Sciatic nerve (tissue), 2 donors: ENCODE data around the gene CROT. TPM values are rescaled to one million over a fixed set of nuclear protein-coding genes. Genes with fewer than 3 reads are reported as not detected.
A peak's percentile ranks its signal among the peaks of the same experiment; 100 is the strongest.
"Not testable (repeated sequence)": the region's sequence is repeated elsewhere in the genome, so short reads cannot be mapped to it uniquely, and the experiment has no call there.

ENCODE experiments used
- ATAC-seq: fragments of 200-7000 bp; cut with Tn5 transposase; one replicate; pipeline ENCODE4 v1.9.1; 2020; ENCODE audit warnings: mild to moderate bottlenecking, moderate library complexity
- DNase-seq: peaks from one replicate; pipeline ENCODE4 v3.0.0-alpha.2; 2020; ENCODE audit warnings: low spot score
- intact Hi-C: fragments of 100-400 bp; cut with DNase I; formaldehyde crosslinking; loops from one replicate; pipeline ENCODE4 v1.14.2; 2022
- total RNA-seq: library from RNA; stranded (reverse); fragmentation: NEBNext Ultra II Directional; extraction: Animal tissue kit (Norgen Biotek cat#: 25700); gene quantifications from one replicate; pipeline ENCODE4 v1.2.1, GENCODE V29; 2021
- donor health status: DM: no; HTN: no; CAD: no.
- donor health status: DM: no; HTN: no; CAD: no.

Gene CROT, protein sequence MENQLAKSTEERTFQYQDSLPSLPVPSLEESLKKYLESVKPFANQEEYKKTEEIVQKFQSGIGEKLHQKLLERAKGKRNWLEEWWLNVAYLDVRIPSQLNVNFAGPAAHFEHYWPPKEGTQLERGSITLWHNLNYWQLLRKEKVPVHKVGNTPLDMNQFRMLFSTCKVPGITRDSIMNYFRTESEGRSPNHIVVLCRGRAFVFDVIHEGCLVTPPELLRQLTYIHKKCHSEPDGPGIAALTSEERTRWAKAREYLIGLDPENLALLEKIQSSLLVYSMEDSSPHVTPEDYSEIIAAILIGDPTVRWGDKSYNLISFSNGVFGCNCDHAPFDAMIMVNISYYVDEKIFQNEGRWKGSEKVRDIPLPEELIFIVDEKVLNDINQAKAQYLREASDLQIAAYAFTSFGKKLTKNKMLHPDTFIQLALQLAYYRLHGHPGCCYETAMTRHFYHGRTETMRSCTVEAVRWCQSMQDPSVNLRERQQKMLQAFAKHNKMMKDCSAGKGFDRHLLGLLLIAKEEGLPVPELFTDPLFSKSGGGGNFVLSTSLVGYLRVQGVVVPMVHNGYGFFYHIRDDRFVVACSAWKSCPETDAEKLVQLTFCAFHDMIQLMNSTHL
- 13.1 TPM for total RNA-seq

DNA sequence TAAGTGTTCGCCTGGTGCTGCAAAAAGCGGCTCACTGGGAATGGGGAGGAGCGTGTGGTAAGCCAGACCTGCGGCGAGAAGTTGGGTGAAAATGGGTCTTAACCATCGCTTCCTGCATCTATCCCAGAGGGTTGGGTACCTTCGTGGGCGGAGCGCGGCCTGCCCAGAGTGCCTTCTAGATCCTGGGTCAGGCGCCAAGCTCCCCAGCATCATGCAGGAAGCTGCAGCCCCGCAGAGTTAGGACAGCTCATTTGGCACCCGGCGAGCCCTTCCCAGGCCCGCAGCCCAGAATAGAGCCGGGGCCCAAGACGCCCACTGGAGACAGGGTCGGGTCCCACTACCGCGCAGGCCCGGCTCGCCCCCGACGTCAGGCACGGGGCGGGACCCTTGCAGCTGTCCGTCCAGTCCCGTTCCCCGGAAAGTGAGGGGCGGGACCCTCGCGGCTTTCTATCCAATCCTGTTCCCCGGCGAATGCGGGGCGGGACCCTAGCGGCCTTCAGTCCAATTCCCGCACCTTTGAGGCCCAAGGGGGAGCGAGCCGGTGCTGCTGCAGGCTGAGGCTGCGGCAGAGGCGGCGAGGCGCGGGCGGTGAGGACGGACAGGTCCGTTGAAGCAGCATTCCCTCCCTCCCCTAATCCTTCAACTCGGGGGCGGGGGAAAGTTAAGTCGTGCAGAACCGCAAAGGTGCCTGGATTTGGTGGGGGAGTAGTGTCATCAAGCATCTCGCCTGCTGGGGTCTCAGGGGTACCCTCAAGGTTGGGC is at the start of gene CROT:
TSS of gene CROT (plus strand) at position 499 of the 762 bp plus-strand sequence. CDS start 3,405 bp downstream, outside the sequence.
- intact Hi-C loops = no loop called here
- ATAC-seq (peak; percentile 100), DNase-seq (peak; percentile 97)

DNA sequence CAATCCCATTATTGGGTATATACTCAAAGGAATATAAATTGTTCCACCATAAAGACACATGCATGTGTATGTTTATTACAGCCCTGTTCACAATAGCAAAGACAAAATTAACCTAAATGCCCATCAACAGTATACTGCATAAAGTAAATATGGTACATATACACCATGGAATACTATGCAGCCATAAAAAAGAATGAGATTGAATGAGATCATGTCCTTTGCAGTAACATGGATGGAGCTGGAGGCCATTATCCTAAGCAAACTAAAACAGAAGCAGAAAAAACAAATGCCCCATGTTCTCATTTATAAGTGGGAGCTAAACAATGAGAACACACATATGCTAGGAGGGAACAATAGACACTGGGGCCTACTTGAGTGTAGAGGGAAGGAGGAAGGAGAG is 44.7 kb upstream of the CROT start:
- intact Hi-C loops = no loop called here
- ATAC-seq (no peak), DNase-seq (no peak)

DNA sequence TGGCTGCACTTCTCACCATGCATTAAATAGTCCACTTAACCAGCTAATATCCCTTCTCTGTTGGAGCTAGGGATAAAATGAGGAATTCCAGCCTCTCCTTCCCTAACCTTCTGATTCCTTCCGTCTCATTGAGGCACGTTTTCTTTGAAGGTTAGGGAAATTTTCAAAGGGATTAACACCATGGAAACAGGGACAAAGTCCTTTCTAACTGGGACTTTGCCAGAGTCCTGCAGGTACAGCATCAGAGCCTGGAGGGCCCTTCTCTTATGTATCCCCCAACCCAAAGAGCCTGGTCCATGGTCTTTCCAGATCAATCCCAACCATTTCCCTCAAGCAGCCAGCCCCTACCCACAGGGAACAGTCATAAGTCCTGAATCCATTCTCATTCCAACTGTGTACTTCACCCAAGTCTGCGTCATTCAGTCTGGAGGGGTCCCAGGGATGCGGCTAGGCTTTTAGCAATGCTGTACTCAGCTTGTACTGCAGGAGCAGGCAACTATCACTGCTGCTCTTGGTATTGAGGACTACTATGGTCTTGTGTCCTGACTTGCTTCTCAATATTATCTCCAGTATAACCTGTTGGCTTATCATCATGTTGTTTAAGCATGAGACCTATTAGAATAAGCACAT is 34.6 kb upstream of the CROT start:
- ATAC-seq (no peak), DNase-seq (no peak)
- intact Hi-C loops = loop anchor here (5.0 kb wide), 1 partner anchor 106 kb away; no protein-coding TSS in a partner anchor

DNA sequence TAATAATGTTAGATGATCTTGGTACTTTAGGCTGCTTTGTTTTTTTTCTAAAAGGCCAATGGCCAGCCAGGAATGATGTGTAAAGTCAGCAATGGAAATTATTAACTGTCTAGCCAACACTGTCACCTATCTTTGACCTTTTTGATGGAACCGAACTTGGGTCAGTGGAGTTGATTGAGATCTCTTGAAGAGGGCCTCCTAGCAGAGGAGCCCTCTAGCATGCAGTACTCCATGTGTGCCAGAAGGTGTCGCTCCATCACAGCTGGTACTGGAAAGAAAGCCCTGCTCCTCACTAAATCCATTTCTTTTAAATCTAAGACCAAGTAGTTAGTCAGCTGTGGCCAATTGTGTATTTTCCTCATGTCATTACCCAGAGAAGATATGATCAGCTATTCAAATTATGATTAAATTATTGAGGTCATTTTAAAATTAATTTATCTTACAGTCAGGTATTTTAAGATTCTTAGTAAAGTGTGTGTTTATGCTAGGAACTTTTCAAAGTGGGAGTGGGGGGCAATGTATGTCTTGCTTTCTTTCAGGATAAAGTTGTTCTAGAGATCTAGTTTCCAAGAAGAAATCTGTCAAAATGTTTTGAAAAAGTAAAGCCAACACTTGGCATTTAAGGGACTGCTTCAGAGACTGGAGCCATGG is 33.1 kb upstream of the CROT start:
- intact Hi-C loops = loop anchor here (5.0 kb wide), 1 partner anchor 105 kb away; no protein-coding TSS in a partner anchor
- ATAC-seq (peak; percentile 78), DNase-seq (peak; percentile 72)

DNA sequence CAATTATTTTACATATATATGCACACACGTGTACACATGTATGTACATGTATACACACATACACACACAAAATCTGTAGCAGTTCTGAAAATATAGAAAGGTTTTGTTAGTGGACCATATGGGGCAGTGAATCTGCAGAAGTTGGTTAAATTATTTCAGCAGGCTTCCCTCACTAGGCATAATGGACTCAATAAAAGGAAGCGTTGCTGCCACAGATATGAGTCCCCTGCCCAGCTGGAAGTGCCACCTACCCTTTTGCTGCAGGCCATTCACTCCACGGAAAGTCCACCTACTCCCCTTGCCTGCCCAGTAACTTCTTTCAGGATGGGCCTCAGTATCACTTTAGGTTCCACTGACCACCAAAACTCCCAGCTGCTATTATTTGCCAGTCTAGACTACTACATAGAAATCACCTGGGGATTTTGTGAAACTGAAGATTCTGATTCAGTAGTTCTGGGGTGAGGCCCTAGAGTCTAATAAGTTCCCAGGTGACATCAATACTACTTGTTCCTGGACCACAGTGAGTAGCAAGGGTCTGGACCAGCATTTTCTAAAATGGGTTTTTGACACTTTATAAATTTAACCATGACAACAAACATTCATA is 29.3 kb upstream of the CROT start:
- ATAC-seq (no peak), DNase-seq (no peak)
- intact Hi-C loops = no loop called here

DNA sequence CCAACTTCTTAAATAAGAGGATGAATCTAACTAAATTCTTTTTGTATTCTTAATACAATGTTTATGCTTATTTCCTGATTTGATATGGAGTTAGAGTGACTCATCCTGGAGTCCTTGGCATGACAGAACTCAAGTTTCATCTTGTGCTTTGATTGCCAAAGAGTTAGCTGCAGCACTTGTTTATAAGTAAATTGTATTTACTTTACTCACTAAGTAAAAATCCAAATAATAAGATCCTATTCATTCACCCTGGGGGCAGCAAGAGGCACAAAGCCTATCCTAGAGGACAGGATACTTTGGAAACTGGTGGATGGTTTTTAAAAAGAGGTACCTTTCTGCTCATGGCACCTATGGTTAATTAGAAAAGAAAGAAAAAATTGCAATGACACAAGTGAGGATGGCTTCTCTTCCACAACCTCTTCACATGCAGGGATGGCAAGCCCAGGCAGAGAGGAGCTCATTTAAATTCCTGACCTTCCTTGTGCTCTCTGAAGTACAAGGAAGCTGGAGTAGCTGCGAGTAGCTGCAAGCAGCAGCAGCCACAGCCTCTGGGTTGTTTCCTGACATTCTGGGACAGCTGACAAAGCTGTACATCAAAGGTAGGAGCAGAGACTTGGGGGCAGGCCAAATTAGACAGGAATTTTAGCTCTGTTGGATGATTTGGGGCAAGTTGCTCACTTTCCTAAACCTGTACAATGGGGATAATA is 28.5 kb upstream of the CROT start:
- intact Hi-C loops = no loop called here
- DNase-seq = no peak
- ATAC-seq = no peak

DNA sequence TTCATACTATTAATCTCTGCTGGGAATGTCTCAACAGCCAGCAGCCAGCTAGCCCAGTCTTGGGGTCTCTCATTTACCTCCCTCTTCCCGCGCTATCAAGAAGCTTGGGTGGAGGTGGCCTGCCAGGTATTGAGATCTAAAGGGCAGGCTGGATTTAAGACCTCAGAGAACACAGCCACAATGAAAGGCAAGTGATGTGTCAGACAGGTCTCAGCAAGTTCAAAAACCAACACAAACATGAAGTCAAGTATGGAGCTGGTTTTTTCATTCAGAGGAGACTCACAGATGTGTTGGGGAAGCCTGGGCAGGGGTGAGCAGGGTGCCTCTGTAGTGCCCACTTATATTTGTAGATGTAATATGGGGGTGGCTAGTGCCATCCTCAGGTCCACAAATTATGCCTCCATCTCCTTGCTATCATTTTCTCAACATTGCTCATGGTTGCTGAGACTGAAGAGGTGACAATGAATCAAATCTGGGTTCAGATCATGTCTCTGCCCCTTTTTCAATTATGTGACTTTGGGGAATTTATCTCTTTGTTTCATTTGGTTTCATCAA is 27.7 kb upstream of the CROT start:
- intact Hi-C loops = no loop called here
- ATAC-seq = no peak
- DNase-seq = no peak

DNA sequence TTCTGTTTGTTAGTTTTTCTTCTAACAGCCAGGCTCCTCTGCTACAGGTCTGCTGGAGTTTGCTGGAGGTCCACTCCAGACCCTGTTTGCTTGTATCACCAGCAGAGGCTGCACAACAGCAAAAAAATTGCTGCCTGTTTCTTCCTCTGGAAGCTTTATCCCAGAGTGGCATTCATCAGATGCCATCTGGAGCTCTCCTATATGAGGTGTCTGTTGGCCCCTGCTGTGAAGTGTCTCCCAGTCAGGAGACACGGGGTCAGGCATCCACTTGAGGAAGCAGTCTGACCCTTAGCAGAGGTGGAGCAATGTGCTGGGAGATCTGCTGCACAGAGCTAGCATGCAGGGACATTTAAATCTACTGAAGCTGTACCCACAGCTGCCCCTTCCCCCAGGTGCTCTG is 26.7 kb upstream of the CROT start:
- DNase-seq (no peak), ATAC-seq (no peak)
- intact Hi-C loops = no loop called here

DNA sequence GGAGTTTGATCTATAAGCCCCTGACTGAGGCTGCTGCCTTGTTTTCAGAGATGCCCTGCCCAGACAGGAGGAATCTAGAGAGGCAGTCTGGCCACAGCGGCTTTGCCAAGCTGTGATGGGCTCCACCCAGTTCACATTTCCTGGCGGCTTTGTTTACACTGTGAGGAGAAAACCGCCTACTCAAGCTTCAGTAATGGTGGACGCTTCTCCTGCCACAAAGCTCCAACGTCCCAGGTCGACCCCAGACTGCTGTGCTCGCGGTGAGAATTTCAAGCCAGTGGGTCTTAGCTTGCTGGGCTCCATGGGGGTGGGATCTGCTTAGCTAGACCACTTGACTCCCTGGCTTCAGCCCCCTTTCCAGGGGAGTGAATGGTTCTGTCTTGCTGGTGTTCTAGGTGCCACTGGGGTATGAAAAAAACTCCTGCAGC is 26.3 kb upstream of the CROT start:
- intact Hi-C loops, DNase-seq, ATAC-seq: not testable (repeated sequence)

DNA sequence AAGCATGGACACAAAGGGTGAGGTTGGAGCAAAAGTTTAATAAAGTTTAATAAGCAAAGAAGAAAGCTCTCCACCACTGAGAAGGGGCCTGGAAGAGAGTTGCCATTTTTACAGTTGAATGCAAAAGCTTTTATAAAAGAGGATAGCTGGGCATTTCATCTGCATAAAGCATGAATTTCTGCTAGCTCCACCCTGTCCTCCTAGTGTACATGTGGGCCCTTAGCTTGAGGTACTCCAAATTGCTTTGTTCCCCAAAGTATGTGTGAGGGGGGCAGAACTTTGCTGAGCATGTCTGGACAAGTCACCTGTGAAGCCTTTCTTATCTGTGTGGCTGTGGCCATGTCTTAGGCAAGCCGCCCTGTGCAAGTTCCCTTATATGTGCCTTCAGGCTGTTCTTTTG is 22.6 kb upstream of the CROT start:
- ATAC-seq = no peak
- intact Hi-C loops = no loop called here

DNA sequence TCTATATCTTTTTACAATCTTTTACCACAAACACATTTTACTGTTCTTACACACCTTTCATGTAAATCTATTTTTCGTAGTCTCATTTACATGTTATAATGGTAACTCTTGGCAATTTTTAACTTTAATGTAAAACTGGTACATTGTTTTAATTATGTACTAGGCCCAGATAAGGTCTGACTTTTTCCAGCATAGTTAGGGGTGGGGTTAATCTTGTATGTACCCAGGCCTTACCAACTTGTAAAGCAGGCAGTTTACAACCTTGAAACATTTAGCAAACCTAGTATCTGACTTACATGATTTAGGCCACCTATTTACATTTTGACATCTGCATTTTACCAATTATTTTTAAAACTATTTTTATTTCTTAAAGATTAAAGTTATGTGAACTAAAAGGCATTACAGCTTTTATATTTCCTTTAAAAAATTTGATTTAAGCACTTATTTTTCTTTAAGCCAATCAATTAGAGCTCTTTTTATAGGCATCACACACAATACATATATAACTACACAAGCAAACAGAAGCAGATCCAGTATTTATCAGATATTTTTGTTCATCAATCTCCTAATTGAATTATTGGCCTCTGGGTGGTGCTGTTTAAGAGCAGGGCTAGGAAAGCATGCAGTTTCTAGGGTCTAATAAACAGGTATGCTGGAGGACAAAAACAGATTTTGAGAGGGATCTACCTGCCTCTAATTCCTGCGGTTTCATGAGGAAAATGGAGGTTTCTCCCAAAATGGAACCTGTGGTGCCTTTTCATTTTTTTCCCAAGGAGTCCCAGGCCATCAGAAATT is 19.7 kb upstream of the CROT start:
- ATAC-seq (no peak), DNase-seq (no peak)
- intact Hi-C loops = no loop called here

More for the DNA sequence above, 22.6 kb upstream of the CROT start:
- DNase-seq = no peak

DNA sequence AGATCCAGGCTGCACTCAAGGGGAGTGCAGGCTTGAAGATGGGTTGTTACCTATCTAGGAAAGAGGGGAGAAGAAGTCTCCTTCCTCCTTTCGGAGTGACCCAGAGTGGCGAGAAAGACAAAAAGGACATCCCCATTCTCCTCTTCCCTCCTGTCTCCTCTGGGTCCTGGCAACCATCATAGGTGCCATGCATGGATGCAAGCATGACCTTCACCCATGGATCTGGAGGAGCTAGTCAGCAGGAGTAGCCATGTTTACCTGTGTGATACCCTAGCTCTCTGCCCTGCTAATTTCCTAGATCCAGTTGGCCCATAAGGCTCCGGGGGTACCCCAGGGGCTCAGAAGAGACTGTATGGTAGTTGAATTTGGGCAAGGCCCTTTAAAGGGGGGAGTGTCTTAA is 17.2 kb upstream of the CROT start:
- no peak for ATAC-seq
- DNase-seq = no peak
- intact Hi-C loops = no loop called here

DNA sequence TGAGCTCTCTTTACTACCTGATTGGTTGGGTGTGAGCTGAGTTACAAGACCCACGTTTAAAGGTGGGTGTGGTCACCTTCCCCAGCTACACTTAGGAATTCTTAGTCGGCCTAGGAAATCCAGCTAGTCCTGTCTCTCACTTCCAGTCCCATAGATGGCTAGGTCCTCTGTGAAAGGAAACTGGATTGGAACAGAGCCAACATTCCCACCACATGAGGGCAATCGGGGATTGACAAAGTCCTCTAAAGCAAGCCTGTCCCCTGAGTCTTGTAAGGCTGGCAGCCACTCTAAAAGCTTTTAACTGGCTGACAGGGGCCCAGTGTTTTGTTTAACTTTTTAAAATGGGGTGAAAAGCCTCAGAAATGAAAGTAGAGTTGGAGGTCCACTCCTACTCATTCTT is 15.1 kb upstream of the CROT start:
- ATAC-seq (no peak), DNase-seq (no peak)
- intact Hi-C loops = no loop called here

DNA sequence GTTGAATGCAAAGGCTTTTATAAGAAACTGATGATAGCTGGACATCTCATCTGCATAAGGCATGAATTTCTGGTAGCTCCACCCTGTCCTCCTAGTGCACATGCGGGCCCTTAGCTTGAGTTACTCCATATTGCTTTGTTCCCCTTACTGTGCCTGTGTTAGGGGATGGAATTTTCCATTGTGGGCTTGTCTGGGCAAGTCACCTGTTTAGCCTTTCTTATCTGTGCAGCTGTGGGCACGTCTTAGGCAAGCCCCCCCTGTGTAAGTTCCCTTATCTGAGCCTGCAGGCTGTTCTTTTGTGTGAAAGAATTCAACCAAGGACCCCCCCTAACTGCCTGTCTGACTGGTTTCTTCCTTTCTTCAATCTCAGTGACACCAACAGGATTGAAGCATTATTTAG is 14.5 kb upstream of the CROT start:
- no peak for DNase-seq
- intact Hi-C loops = no loop called here
- no peak for ATAC-seq

DNA sequence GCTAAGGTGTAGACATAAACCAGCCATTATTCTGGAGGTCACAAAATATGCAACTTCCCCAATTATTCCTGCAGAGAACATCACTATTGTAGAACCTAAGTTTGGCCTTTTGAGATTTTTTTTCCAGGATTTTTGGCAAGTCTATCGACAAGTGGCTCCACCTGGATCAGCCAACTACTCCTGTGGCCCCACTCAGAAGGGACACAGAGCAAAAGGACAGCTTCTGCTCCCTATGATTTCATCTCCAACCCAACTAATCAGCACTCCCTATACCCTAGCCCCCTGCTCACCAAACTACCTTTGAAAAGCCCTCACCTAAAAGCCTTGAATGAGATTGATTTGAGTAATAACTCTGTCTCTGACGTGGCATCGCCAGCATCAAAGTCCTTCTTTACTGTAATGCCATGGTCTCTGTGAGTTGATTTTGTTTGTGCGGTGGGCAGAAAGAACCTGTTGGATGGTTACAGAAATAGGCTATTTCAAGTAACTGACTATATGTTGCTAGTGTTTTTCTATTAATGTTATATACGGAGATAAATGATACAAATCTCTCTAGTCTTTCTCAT is 13.7 kb upstream of the CROT start:
- intact Hi-C loops = no loop called here
- ATAC-seq (no peak), DNase-seq (no peak)

DNA sequence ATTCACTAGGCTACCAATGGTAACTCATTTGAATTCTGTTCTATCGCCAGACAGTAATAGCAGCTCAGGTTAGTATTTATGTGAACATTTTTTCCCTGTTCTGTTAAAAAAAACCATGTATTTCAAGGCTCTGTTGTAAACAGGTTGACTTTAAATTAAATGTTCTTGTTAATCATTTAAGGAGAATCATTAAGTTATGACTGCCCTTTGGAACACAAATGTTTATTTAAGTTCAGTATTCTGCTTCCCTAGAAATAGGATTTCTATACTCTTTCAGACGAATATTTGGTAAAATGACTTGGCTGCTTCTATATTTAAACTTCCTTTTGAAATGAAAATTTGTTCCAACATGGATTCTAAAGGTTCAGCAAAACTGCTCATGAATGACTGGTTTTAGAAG is 13.1 kb upstream of the CROT start:
- intact Hi-C loops = no loop called here
- DNase-seq (no peak), ATAC-seq (no peak)

DNA sequence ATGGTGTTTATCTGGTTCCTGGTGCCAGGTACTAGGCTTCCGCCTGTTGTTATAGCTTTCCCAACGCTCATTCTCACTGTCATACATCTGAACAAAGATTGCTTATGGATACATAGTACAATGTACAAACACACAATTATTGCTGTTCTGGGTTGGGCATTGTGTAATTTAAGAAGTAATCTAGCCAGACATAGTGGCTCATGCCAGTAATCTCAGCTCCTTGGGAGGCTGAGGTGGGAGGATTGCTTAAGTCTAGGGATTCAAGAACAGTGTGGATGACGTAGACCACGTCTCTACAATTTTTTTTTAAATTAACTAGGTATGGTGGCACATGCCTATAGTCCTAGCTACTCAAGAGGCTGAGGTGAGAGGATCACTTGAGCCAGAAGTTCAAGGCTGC is 9.3 kb upstream of the CROT start:
- ATAC-seq (no peak), DNase-seq (no peak)
- intact Hi-C loops = no loop called here
